HG02943 (cell line): ENCODE data around the gene SLC39A11.
"Not testable (repeated sequence)": the region's sequence is repeated elsewhere in the genome, so short reads cannot be mapped to it uniquely, and the experiment has no call there.

Source experiments
- ATAC-seq: cut with Tn5 transposase; IDR thresholded peaks from one replicate; pipeline ENCODE4 v1.9.1; 2021; ENCODE audit warnings: mild to moderate bottlenecking, low read depth, moderate library complexity; ENCODE audit not compliant: unreplicated experiment

SLC39A11 gene

DNA sequence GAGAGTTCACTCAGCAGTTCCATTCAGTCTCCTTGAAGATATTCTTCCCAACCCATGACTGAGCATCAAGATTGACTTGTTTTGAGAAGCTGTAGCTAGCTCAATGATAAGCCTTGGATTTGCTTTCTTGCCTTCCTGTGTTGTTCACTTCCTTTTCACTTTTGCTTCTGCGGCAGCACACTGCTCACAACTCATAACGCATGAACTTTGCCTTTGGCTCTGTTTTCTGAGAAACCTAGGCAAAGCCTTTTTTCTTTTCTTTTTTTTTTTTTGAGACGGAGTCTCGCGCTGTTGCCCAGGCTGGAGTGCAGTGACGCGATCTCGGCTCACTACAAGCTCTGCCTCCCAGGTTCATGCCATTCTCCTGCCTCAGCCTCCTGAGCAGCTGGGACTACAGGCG is 383.8 kb downstream of the SLC39A11 start:
- ATAC-seq, result not testable (repeated sequence)

- ATAC-seq, result no peak
Measured at GRCh38 chr17:72707881-72708280, 384.6 kb downstream of the SLC39A11 start.

DNA sequence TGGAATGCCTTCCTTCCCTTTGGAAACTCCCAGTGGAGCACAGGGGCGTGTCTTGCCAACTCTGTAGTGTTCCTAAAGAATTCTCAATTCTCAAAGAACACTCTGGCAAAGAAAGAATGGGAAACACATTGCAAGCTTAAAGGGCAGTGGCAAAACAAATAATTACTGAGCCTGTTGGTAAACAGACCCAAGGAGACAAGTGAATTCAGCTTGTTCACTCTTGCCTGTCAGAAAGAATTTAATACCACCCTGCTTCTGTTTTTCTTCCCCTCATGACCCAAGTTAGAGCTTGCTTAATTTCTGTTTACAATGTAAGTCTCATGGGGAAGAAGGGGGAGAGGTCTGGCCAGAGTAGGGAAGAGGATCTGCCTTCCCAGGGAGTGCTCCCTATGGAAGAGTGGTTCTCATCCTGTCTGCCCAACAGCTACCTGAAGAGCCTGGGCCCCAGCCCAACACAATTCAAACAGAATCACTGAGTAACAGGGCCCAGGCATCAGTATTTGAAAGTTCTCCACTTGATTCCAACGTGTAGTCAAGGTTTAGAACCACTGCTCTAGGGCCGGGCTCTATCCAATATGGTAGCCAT is 386.0 kb downstream of the SLC39A11 start:
- ATAC-seq, result no peak

DNA sequence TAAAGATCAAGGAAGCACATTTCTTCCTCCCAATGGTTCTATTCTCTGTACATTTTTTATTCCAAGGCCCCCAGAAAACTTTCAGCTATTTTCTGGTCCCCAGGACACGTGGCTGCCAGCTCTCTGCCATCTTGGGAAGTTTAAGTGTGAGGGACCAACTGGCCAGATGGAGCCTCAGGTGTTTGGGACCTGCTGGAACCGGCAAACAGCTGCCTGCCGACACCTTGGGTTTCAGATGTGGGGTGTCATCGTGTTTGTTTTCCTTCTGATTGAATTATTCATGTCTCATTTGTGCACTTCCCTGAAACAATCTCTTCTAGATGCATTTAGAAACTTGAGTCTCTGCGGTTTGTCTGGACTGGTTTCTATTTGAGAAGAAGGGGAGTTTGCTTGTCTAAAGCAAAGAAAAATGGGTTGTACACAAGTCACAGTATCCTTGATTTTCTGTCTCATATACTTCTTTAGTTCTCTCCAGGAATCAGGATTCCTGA is 386.5 kb downstream of the SLC39A11 start:
- no peak for ATAC-seq

GRCh38 chr17:72702998-72703397 is 389.5 kb downstream of the SLC39A11 start:
- ATAC-seq, result no peak

- no peak for ATAC-seq
Measured at GRCh38 chr17:72702136-72702735, 390.3 kb downstream of the SLC39A11 start.

DNA sequence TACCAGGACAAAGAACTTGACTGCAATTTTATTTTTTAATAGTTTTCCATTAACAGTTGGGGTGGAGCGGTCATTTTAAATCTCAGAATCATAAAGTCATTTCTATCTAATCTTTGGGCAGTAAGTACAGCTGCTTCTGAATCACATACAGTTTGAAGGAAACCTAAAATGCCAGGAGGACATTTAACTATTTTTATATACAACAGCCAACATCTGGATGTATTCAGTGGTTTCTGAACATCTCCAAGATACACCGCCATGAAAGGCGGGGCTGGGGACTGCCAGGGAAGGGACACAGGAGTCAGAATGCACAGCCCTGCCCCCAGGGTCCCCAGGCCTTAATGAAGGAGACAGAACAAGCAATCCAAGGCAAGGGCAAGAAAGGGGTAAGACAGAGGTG is 392.3 kb downstream of the SLC39A11 start:
- ATAC-seq, result no peak

DNA sequence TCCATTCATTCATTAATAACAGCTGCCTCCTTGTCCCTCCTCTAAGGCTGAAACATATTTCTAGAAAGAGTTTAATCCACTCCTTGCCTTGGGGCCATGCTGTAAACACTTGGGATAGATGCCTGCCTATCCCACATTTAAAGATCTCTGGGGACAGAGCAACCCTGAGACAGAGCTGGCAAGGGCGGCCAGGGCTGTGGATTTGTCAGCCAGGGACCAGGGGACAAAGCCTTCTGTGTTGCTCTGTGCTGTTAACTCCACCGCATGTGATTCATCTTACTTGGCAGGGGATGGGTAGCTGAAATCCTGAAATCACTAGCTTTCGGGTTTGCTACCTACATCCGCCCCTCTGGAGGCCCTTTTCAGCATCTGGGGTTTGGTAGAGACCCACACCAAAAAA is 392.9 kb downstream of the SLC39A11 start:
- no peak for ATAC-seq

DNA sequence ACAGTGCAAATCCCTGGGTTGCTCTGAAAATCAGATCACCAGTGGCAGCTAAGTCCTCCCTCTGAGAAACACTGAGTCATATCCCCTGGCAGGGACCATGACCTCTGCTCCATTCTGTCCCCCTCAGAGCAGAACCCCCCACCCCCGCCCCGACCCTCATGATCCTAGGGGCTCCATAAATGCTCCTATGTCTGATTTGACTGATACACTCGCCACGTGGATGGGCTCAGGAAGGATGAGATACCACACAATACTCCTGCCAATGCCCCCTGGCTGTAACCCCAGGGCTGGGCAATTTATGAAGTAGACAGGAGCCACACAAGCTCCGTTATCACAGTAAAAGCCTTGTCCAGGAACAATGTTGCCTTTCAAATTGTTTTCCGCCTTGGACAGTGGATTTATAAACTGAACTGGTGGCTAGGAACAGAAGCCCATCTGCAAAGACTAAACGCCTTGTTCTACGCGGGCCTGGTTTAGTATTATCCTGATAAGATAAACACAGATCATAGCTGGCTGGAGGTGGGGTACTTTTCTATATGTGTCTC is 394.8 kb downstream of the SLC39A11 start:
- ATAC-seq, result no peak

GRCh38 chr17:72696721-72697120 is 395.8 kb downstream of the SLC39A11 start:
- no peak for ATAC-seq

GRCh38 chr17:72696156-72696555 is 396.3 kb downstream of the SLC39A11 start:
- no peak for ATAC-seq

- ATAC-seq, result no peak
Measured at GRCh38 chr17:72693956-72694355, 398.5 kb downstream of the SLC39A11 start.

- ATAC-seq, result no peak
Measured at GRCh38 chr17:72693151-72693878, 399.2 kb downstream of the SLC39A11 start.

DNA sequence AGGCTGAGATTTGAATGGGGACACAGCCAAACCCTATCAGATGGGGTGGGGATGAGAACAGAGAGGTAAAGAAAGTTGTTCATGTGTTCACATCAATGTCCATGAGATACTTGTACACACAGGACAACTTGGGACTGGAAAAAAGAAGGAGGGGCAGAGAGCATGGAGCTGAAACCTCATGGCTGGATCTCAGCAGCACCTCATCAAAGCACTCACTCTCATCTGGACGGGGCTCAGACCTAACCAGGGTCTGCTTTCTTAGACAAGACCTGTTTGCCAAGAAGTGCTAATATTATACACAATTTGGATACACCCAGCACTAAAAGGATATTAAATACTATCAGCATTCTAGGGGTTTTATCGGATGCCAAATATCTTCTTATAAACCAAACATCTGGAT is 399.8 kb downstream of the SLC39A11 start:
- ATAC-seq, result no peak

GRCh38 chr17:72691586-72691985 is 400.9 kb downstream of the SLC39A11 start:
- no peak for ATAC-seq

DNA sequence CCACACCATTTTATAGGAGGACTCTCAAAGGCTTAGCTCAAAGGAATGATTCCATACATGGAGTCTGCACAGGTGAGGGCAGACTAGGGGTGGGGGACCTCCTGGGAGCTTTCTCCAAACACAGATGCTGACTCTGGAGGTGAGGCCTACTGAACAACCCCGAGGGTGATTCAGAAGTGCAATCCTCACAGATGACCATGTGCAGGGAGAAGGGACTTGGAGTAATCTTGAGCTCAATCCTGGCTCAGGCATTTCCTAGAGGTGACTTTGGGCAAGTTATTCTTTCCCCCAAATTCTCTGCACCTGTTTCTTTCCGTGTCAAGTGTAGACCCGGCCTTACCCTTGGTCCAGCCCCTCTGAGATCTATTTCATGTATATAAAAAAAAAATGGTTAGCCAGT is 401.5 kb downstream of the SLC39A11 start:
- no peak for ATAC-seq

DNA sequence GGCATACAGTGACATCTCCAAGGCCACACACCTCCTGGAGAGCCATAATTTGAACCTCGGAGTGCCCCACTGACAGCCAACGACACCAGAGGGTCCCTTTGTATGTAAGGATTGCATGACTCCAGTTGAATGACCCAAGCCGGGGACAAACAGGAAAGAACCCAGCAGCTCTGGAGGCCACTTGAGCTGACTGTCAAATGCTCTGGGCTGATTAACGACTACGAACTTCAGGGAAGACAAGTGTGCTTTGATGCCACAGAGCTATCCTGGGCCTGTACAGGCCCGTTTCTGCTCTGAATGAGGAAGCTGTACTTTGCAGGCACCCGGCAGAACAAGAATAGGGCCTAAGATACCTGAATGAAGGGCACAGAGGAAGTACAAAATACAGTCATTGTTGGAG is 404.6 kb downstream of the SLC39A11 start:
- ATAC-seq, result no peak

DNA sequence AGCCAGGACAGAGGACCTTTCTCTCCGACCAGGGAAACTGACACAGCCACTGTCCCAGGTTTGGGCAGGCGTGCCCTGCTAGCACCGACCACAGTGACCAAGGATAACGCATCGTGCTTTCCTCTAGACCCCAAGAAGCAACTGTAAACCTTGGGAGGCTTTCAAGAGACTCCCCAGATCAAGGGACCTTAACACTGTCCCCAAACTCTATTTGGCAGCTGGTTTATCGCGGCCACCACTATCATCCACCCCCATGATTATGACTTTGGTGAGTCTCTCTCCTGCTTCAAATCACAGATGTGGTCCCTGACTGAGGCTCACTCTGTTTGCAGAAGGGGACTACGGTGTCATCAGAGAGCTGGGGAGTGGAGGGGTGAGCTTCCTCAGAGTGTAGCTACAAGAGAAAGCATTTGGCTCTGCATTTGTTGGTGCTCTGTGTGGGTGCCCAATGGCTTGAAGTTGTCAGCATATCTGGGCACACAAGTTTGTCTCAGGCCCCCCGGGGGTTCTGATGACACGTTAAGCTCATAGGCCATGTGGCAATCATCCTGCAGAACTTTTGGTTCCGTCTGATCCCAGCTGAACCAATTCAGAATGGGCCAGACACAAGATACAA is 408.0 kb downstream of the SLC39A11 start:
- ATAC-seq, result no peak

DNA sequence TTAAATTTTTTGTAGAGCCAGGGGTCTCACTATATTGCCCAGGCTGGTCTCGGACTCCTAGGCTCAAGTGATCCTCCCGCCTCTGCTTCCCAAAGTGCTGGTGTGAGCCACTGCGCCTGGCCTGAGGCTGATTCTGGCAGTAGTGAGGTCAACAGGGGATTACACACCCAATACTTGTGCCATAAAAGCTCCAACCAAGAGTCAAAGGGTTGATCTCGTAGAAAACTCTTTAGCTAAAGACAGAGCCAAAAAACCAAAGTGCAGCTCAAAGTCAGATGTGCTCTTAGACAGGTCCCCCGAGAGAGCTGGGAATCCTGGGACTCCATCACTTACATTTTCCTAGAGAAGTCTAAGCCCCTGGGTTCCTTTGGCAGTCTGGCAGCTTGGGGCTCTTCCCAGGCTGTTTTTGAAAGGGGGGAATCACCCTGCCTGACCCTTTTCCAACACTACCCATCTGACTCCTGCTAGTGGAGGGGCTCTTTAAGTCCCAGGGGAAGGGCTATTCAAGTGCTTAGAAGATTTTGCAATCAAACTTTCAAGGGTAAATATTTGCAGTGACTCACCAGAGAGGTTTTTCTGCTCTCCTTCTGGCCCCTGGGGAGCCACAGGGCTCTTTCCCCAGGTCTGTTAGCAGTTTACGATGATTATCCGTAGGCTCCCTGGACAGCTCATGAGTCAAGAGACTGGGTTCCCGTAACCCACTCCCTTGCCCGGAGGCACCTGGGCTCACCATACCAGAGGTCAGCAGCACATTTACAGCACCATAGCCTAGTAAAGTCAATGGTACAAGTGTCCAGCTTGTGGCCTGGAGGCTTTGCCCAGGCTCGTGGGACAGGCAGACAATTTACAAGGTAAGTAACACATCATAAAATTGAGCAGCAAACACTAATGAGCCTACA is 408.7 kb downstream of the SLC39A11 start:
- no peak for ATAC-seq

- no peak for ATAC-seq
Measured at GRCh38 chr17:72682605-72683004, 409.9 kb downstream of the SLC39A11 start.
